Stimulated activated CD4-positive, alpha-beta T cell treated with anti-CD3 and anti-CD28 coated beads, Interleukin-4, amount 100 ng/mL, for 4 hours (primary cell): ENCODE measurements around the gene TMEM238L.

Experiments used
- DNase-seq, 2 experiments: peaks; one replicate each; pipeline ENCODE4 v3.0.0-alpha.2; 2020

Gene TMEM238L

DNA sequence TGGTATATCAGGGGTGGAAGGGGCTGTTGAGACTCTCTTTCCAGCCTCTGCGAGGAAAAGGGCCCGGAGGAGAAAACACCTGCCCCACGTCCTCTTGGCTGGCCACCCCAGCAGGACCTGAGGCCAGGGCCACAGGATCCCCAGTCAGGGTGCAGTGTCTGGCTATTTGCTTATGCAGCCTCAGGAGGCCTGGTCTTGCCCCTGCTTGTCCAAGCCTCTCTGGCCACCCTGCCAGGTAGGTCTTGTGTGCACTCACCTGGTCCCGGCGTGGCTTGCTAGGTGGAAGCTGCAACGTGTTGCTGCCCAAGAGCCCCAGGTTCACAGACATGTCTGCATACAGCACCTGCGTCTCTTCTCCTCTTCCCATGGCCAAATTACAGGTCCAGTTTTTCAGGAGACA lies 549 bp downstream of the TMEM238L start:
- DNase-seq, result no peak

DNA sequence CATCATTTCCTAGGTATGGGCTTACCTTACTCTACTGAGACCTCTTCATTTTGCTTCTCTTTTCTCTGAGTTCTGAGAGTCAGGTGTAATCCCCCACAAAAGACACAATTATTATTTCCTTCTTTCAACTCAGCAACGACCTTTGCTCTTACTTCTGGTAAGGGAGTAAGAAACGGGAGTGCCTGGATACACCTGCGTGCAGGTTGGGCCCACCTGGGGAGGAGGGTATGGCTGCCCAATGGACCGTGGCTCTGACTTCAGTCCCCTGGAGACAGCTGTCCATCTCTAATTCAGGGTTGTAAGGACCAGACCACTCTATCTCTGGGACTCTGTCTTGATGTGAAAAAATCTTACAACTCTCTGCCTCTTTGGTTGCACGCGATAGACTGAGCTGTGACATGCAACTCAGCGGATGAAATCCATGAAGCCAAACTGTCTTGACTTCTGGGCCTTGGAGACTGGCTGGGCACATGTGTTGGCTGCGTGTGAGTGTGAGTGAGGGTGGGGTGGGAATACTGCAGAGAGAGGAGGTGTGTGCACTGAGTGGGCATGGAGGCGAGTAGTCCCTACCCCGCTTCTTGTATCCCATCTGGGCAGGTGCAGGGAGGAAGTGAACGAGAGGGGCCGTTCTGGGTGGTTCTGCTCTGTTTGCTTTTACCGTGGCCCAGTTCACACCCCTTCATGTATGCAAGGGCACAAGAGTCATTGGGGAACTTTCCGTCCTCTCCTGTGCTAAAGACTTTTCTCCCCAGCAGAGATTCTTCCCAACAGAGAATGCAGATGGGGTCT lies 1.2 kb downstream of the TMEM238L start:
- no peak for DNase-seq

DNA sequence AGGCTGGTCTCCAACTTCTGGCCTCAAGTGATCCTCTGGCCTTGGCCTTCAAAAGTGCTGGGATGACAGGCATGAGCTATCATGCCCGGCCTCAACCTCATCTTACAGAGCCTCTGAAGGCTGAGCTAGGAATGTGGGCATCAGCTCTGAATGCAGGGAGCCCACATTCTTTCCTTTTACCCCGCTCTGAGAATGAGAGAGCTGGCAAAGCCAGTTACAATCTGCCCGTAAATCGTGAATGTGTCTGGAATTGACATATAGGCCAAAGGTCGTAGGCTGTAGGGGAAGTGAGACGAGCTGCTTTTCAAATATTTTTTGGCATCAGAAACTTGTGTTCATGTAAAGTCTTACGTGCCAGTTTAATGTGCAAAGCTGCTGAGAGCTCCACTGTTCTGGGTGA lies 4.5 kb downstream of the TMEM238L start:
- DNase-seq, result no peak

- no peak for DNase-seq
These were observed 5.0 kb downstream of the TMEM238L start for GRCh38 chr17:10798910-10799309.

- no peak for DNase-seq
These were observed 5.6 kb downstream of the TMEM238L start for GRCh38 chr17:10798332-10798749.

GRCh38 chr17:10797476-10798328 lies 6.2 kb downstream of the TMEM238L start:
- no peak for DNase-seq

GRCh38 chr17:10793816-10794215 lies 10.1 kb downstream of the TMEM238L start:
- DNase-seq, result no peak

GRCh38 chr17:10793256-10793655 lies 10.6 kb downstream of the TMEM238L start:
- no peak for DNase-seq

- DNase-seq, result no peak
These were observed 11.7 kb downstream of the TMEM238L start for GRCh38 chr17:10792151-10792550.

DNA sequence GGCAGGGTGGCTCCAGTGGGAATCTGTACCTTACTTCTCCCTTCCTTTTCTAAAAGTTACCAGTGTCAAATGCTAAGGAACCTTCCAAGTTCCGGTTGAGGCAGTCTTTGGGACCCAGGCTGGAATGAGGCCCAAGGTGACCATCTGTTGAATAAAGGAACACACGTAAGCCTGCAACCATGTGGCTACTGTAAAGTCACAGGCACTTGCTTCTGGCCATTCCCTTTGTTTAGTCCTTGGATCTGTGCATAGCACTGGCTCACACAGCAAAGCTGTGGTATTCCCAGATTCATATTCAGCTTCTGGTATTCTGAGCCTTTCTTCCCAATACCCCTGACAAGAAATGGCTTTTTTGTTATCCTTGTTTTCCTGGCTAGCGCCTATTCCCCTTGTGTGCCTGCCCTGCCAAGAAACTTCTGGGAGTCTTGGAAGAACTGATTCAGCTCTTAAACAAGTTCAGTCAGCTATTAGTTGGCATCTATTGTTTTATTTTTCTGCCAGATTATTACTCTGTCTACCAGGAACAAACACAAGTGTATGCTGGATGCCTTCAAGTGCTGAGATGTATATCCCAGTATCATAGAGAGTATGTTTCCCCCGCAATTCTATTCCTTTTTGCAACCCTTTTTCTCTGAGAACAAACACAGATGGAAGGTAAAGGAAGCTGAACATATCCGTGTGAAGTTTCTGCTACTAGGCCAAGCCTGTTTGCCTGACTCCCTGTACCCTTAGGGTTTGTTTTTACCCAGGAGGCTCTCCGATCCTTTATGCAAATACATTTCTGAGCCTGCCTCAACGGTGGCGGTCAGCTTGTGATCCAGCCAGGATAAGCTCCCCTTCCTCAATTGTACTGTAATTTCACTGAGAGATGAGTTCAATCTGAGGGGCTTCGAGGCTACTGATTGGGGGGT lies 13.2 kb downstream of the TMEM238L start:
- DNase-seq, result no peak

- DNase-seq, result no peak
These were observed 14.1 kb downstream of the TMEM238L start for GRCh38 chr17:10789694-10790271.

DNA sequence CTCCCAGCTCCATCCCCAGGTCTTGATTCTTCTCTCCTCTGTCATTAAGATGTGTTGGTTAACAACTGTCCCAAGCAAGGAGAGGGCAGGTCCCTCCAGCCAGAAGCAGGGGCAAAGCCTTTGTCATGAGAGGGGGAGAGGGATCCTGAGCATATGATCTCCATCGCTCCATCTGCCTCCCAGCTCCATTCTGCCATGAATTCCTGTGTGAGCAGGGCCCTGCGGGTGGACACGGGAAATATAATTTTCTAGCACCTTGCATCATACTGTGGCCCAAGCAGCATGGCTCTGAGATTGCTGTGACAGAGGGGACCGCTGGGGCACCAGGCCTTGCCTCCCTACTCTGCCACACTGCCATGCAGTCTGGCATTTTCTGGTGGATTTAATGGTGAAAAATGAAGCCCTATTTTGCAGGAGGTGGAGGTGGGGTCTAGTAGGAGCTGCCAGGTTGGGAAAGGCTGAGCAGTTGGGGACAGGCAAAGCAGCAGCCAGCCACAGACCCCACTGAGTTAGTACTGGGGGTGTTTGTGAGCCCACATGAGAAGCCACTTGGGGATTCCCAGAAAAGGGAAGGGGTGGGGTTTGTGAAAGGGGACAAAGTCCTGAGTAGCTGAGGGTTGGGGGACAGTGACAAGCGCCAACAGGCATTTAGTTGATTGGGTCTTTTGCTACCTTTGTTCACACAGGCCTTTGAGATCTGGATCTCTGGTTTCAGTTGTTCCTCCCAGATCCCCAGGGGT lies 16.4 kb downstream of the TMEM238L start:
- DNase-seq, result no peak

GRCh38 chr17:10785295-10785694 lies 18.6 kb downstream of the TMEM238L start:
- DNase-seq, result no peak

- DNase-seq, result no peak
These were observed 24.3 kb downstream of the TMEM238L start for GRCh38 chr17:10779609-10780008.

- no peak for DNase-seq
These were observed 26.0 kb downstream of the TMEM238L start for GRCh38 chr17:10777890-10778289.

- DNase-seq, result no peak
These were observed 26.6 kb downstream of the TMEM238L start for GRCh38 chr17:10777131-10777807.

DNA sequence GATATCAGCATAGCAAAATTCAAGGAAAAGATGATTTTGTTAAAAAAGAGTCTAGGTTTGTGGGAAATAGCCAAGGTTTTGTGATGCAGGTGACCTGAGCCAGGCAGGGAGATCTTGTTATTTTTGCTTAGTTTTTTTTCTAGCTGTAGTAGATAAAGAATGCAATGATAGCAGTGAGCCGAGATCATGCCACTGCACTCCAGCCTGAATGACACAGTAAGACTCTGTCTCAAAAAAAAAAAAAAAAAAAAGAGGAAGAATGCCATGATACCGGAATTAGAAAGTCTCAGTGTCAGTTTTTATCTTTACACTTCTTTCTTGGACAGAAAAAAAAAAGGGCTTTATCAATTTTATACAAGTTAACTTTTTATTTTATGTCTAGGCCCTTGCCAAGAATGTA lies 27.5 kb downstream of the TMEM238L start:
- DNase-seq, result no peak

GRCh38 chr17:10775740-10776356 lies 28.1 kb downstream of the TMEM238L start:
- DNase-seq, result no peak

DNA sequence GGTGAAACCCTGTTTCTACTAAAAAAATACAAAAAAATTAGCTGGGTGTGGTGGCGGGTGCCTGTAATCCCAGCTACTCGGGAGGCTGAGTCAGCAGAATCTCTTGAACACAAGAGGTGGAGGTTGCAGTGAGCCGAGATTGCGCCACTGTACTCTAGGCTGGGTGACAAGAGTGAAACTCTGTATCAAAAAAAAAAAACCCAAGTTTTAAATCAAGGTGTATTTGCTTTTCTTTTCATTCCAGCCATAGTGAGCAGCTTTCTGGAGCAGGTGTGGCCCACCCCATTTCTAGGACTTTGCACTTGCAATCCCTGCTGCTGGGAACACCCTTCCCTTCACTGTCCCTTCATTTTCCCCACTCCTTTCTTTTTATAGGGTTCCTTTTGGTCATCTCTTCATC lies 28.8 kb downstream of the TMEM238L start:
- DNase-seq, result no peak

GRCh38 chr17:10773391-10773790 lies 30.5 kb downstream of the TMEM238L start:
- DNase-seq, result no peak
